Endodermal cell (in vitro differentiated cells): ENCODE measurements around the gene HES1. TPM values are rescaled to one million over a fixed set of nuclear protein-coding genes. Genes with fewer than 3 reads are reported as not detected.

Experiments used
- DNase-seq: peaks from one replicate; pipeline ENCODE4 v3.0.0-alpha.2; 2017
- H3K27ac ChIP-seq: 2 replicates; pipeline ENCODE4 v1.5.1; 2013; ENCODE audit warnings: mild to moderate bottlenecking, low read depth, low read length, moderate library complexity
- H3K27me3 ChIP-seq: 2 replicates; pipeline ENCODE4 v1.6.1; 2013; ENCODE audit warnings: mild to moderate bottlenecking, low read length, moderate library complexity; ENCODE audit not compliant: insufficient read depth, control insufficient read depth, poor library complexity, severe bottlenecking
- H3K36me3 ChIP-seq: 2 replicates; pipeline ENCODE4 v1.7.0; 2013; ENCODE audit warnings: mild to moderate bottlenecking, low read length, moderate library complexity; ENCODE audit not compliant: control insufficient read depth, insufficient read depth
- H3K4me1 ChIP-seq: one replicate; pipeline ENCODE4 v1.7.0; 2013; ENCODE audit warnings: low read length; ENCODE audit not compliant: control insufficient read depth, insufficient read depth
- H3K4me3 ChIP-seq: 2 replicates; pipeline ENCODE4 v1.5.1; 2013; ENCODE audit warnings: mild to moderate bottlenecking, low read length, moderate library complexity
- H3K9ac ChIP-seq: 2 replicates; pipeline ENCODE4 v1.6.1; 2013; ENCODE audit warnings: mild to moderate bottlenecking, low read length, moderate library complexity; ENCODE audit not compliant: poor library complexity, severe bottlenecking; ENCODE audit errors: extremely low read depth
- H3K9me3 ChIP-seq: 2 replicates; pipeline ENCODE4 v1.6.1; 2013; ENCODE audit warnings: mild to moderate bottlenecking, low read length, moderate library complexity; ENCODE audit not compliant: control insufficient read depth
- H3K27ac Mint-ChIP-seq: 2 replicates; pipeline ENCODE4 v1.8.0; 2020; ENCODE audit warnings: mixed read lengths
- H3K27me3 Mint-ChIP-seq: 2 replicates; pipeline ENCODE4 v1.8.0; 2021; ENCODE audit warnings: mild to moderate bottlenecking, mixed read lengths; ENCODE audit not compliant: insufficient read depth
- H3K36me3 Mint-ChIP-seq: 2 replicates; pipeline ENCODE4 v1.8.0; 2020; ENCODE audit warnings: low read depth, mixed read lengths
- H3K4me1 Mint-ChIP-seq: 2 replicates; pipeline ENCODE4 v1.8.0; 2020; ENCODE audit warnings: mixed read lengths
- H3K4me3 Mint-ChIP-seq: 2 replicates; pipeline ENCODE4 v1.8.0; 2020; ENCODE audit warnings: mild to moderate bottlenecking, moderate library complexity, mixed read lengths
- H3K9me3 Mint-ChIP-seq: 2 replicates; pipeline ENCODE4 v1.8.0; 2020; ENCODE audit warnings: mild to moderate bottlenecking, mixed read lengths
- CTCF ChIP-seq: fragments of 200-600 bp; sonication (generic); conservative IDR thresholded peaks from 2 replicates; pipeline ENCODE4 v1.5.0; 2021; ENCODE audit warnings: antibody characterized with exemption, mild to moderate bottlenecking
- whole genome bisulfite sequencing, 2 experiments: methylation state at CpG; one replicate each; pipeline versions ENCODE4 v1.1.5 to v1.1.7; 2013; ENCODE audit warnings: missing lambda C conversion rate in 2 of 2, mixed read lengths in 1 of 2; ENCODE audit not compliant: insufficient coverage in 1 of 2, insufficient read length in 1 of 2; 5-methylcytosine and 5-hydroxymethylcytosine counted together
- total RNA-seq, 2 donors: library from RNA; stranded (reverse); fragmentation: NEBNext Ultra II Directional in 1 of 2; extraction: Animal tissue kit (Norgen Biotek cat#: 25700) in 1 of 2; gene quantifications; 2 replicates in 1 of 2; 3 replicates in 1 of 2; pipeline ENCODE4 v1.2.1, GENCODE V29; 2021

Gene HES1
- total RNA-seq, 2 donors from 2014 or later = 2.1 to 17.5 TPM

GRCh38 chr3:194187233-194187944, 51.4 kb downstream of the HES1 start:
- no peak for DNase-seq
- 88 to 89% methylated on average over 7 of the region's 7 CpGs for WGBS, 2 experiments
- H3K36me3 Mint-ChIP-seq = no peaks in the 10 kb centered on the region
- Histone ChIP-seq H3K27me3 (no peaks in the 10 kb centered on the region), H3K4me1 (peaks cover 9% of the 10 kb centered on the region), H3K9ac (no peak overlapping the region), H3K4me3 (no peak overlapping the region), H3K9me3 (no peaks in the 10 kb centered on the region), H3K36me3 (no peaks in the 10 kb centered on the region), H3K27ac (no peak overlapping the region)
- no peaks in the 10 kb centered on the region for H3K9me3 Mint-ChIP-seq
- H3K4me1 Mint-ChIP-seq = peaks cover 21% of the 10 kb centered on the region
- no peaks in the 10 kb centered on the region for H3K27me3 Mint-ChIP-seq
- TF ChIP-seq CTCF = no peak
- H3K27ac Mint-ChIP-seq = no peak overlapping the region
- no peak overlapping the region for H3K4me3 Mint-ChIP-seq

Other genes with a start within 250 kb of the HES1 start
- gene CPN2, start 215.2 kb downstream of the HES1 start, total RNA-seq = under 1 TPM in 1 of 2 donors, not detected in 1; 0.22 TPM
- under 1 TPM in 1 of 2 donors, not detected in 1; 0.11 TPM for gene LRRC15, start 233.6 kb downstream of the HES1 start, total RNA-seq